Epithelial cell of esophagus (primary cell): ENCODE results near the gene ELMO1.

Experiments
- DNase-seq: peaks from one replicate; pipeline ENCODE4 v3.0.0; 2010; ENCODE audit warnings: low read depth
- H3K4me3 ChIP-seq: 2 replicates; pipeline ENCODE4 v1.5.1; 2011; ENCODE audit warnings: mild to moderate bottlenecking, low read length, control low read depth
- TF ChIP-seq, protein P1 (sequence below): IDR thresholded peaks from 2 replicates; pipeline ENCODE4 v1.5.1; 2011; ENCODE audit warnings: low read depth, mild to moderate bottlenecking, low read length, control low read depth, inconsistent platforms; ENCODE audit not compliant: insufficient read depth; ENCODE audit errors: missing control alignments

The ELMO1 gene

GRCh38 chr7:37056234-37056912 lies 392.3 kb downstream of the ELMO1 start:
- no peak for DNase-seq
- TF ChIP-seq, protein P1, sequence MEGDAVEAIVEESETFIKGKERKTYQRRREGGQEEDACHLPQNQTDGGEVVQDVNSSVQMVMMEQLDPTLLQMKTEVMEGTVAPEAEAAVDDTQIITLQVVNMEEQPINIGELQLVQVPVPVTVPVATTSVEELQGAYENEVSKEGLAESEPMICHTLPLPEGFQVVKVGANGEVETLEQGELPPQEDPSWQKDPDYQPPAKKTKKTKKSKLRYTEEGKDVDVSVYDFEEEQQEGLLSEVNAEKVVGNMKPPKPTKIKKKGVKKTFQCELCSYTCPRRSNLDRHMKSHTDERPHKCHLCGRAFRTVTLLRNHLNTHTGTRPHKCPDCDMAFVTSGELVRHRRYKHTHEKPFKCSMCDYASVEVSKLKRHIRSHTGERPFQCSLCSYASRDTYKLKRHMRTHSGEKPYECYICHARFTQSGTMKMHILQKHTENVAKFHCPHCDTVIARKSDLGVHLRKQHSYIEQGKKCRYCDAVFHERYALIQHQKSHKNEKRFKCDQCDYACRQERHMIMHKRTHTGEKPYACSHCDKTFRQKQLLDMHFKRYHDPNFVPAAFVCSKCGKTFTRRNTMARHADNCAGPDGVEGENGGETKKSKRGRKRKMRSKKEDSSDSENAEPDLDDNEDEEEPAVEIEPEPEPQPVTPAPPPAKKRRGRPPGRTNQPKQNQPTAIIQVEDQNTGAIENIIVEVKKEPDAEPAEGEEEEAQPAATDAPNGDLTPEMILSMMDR, result no peak
- no peak overlapping the region for H3K4me3 ChIP-seq

- no peak for DNase-seq
- H3K4me3 ChIP-seq, result no peak overlapping the region
- TF ChIP-seq, protein P1, result no peak
These were observed 393.9 kb downstream of the ELMO1 start for GRCh38 chr7:37054624-37055241.

DNA sequence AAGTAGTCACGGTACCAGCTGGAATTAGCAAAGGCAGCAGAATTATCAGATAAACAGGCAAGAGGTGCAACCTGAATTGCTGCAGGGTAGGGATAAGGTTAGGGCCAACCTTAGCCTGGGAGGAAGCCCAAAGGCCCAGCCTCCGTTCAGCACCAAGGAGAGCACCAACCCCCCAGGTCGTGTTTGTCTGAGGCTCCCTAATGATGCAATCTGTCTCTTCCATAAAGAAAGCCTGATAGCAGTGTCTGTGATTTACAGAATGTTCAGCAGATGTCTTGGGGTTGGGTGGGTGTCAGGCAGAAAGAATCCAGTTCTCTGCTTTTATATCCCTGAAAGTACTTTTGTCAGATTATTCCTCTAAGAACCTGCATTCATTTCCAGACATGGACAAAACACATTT lies 396.0 kb downstream of the ELMO1 start:
- peak; percentile 70 for DNase-seq
- TF ChIP-seq, protein P1, result no peak
- no peak overlapping the region for H3K4me3 ChIP-seq

DNA sequence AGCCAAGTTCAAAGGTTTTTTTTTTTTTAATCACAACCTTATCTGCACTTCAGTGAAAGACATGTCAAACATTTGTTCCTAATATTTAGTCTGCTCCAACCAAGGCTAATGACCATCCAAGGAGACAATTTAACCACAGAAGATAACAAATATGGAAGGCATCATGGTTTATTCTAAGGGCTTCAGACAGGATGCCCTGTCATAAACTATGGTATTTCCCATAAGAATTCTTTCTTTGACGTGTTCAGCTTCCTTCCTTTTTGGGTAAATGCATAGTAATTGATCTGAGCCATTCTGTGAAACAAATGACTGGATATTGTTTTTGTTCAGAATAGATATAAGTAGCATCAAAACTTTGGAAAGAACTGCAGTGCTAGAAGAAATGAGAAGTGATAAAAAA lies 397.9 kb downstream of the ELMO1 start:
- H3K4me3 ChIP-seq, result no peak overlapping the region
- TF ChIP-seq, protein P1, result no peak
- DNase-seq, result no peak

DNA sequence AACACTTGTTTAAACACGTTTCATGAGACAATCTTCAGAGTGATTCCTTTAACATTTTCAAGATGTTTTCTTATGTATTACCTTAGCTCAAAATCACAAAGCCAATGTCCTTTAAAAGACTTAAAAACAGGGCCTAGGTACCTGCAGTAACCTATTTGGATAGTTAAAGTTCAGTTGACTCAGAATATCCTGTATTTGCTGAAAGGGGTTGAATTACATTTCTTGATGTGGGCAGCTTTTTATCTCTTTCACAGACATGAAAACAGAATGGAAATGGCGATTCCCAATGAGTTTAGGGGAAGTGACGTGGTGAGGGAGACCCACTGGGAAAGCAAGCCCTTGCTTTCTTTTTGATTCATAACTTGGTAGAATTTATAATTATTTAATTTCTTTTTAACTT lies 400.0 kb downstream of the ELMO1 start:
- no peak overlapping the region for H3K4me3 ChIP-seq
- DNase-seq, result no peak
- TF ChIP-seq, protein P1, result no peak

GRCh38 chr7:37047260-37047659 lies 401.4 kb downstream of the ELMO1 start:
- DNase-seq, result no peak
- TF ChIP-seq, protein P1, result no peak
- H3K4me3 ChIP-seq, result no peak overlapping the region
